RKO (cell line): ENCODE data around the gene EIF3I.

Experiments used
- DNase-seq: peaks from one replicate; pipeline ENCODE4 v3.0.0-alpha.2; 2016; ENCODE audit warnings: low spot score

EIF3I gene

DNA sequence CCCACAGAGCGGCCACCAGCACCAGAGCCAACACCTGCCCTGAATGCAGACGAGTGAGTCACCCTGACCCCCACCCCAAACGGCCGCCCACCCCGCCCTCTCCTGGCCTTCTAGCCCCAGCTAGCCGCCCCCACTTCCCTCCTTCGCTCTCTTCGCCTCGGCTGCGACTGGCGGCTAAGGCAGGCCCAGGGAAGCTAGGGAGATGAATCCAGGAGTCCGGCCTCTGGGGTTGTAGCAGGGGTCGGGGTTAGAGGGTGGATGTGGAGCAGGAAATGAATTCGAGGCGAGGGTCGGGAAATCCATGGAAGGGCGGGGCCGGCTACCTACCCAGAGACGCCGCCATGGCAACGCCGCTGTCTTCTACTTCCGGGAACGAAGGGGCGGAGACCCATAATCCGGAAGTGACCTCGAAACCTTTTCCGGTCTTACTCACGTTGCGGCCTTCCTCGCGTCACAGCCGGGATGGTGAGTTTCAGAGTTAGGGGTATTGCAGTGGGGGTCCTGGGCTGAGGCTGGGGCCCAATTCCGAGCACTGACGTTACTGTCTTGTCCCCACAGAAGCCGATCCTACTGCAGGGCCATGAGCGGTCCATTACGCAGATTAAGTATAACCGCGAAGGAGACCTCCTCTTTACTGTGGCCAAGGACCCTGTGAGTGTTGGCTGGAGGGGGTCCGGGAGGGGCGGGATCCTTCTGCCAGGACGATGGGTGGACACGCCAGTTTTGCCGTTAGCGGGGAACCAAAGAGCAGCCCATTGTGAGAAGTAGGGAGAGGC lies at the start of gene EIF3I, which contains the start of gene TMEM234:
EIF3I (plus strand) TSS at position 428 of the 776 bp plus-strand sequence; CDS start at position 463, 35 bp downstream.
TMEM234 (minus strand) TSS at position 374 of the 776 bp plus-strand sequence; CDS start at position 343, 31 bp downstream.
- peak; percentile 94 for DNase-seq

DNA sequence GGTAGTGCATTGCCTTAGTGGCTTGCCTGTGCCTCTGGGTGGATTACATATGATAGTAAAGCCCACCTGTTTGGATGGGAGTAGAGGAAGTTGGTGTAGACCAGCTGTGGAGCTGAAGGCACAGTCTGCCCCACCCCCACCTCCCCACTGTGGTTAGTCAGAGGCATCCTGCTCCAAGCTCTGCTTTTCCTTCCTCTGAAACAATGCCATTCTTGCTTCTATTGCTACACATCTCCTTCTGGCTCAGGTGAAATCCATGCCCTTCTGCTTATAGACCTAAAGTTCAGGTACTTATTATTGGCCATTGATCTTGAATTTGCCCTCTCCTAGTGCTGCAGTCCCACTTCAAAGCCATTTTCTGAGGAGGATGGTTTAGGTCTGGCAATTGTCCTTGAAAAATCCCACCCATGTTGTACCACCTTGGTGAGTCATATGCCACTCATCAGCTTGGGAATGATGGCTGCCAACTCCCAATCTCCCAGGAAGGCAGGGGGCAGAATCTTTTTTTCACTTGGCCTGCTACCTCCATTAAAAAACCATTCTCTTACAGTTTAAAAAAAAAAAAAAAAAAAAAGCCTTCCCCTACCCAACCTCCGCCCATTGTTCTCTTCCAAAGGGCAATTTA lies 49.5 kb upstream of the EIF3I start:
- no peak for DNase-seq

DNA sequence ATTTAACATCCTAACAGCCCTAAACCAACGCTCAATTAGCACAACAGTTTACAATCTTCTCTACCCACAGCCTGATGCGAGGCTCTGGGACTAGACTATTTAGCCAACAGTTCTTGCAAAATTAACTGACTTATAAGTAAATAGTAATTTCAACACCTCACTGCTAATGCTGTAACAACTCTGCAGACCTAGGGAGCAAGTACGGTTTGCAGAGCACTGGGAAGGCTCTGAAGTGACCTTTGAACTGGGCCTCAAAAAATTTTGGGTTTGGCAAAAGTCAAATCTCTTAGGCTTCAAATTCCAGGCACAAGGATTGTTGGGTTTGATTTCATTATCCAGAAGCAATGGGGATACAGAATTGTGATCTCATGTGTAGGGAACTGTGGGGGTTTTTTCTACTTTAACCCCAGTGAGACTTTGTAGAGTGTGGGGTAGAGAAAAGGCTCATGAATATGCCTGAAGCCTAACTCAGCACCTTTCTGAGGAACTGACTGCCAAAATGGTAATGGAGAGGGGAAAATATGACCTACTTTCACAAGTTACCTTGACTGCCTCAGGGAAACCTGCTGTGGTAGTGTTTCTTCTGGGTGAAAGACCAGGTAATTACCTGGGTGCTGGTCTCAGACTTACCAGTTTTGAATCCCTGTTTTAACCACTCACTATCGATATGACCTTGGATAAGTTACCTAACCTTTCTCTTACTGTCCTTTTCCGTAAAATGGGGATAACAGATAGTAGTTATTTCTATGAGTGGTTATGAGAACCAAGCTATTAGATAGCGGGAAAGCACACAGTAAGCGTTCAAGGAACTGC lies 43.6 kb upstream of the EIF3I start:
- DNase-seq = no peak

DNA sequence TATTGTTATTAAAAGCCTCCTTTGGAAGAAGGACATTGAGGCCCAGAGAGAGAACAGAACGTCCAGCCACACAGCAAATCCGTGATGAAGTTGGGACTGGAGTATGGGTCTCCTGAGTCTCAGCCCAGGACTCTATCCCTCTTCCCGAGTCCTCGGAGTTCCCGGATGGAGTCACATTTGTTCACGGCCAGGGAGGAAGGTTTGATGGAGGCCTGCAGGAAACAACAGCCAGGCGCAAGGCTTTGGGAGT lies 43.1 kb upstream of the EIF3I start:
- no peak for DNase-seq

DNA sequence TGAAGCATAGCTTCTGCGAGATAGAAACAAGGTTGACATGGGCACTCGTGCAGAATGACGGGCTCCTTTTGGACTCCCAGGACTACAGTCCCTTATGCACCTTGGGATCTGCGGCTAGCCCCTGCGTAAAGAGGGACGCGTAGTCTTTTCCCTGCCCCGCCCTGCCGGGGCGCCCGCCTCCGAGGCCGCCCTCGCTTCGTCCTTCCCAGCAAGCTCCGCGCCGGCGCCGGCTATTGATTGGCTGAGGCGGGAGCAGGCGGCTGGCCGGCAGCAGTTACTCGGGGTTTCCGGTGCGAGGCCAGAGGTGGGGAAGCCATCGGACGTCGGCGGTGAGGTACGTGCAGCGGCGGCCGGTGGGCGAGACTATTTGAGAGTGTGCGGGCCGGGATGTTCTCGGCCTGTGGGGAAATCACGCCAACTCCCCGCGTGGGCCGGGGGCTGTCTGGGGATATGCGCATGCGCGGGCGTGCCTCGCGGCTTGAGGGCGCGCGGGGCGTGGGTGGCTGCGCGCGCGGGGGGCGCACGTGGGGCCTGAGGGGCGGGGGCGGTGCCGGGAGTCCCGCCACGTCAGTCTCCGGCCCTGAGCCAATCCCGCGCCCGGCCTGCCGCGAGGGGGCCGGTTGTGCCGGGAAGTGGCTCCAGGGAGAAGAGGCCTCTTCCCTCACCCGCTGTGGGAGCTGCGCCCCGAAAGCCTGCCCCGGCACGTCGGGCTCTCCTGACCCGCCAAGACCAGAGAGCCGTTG lies 42.6 kb upstream of the EIF3I start, which contains the start of gene TXLNA:
TXLNA (plus strand) TSS at position 233 of the 743 bp plus-strand sequence. CDS start 671 bp downstream, outside the sequence.
- peak; percentile 93 for DNase-seq

DNA sequence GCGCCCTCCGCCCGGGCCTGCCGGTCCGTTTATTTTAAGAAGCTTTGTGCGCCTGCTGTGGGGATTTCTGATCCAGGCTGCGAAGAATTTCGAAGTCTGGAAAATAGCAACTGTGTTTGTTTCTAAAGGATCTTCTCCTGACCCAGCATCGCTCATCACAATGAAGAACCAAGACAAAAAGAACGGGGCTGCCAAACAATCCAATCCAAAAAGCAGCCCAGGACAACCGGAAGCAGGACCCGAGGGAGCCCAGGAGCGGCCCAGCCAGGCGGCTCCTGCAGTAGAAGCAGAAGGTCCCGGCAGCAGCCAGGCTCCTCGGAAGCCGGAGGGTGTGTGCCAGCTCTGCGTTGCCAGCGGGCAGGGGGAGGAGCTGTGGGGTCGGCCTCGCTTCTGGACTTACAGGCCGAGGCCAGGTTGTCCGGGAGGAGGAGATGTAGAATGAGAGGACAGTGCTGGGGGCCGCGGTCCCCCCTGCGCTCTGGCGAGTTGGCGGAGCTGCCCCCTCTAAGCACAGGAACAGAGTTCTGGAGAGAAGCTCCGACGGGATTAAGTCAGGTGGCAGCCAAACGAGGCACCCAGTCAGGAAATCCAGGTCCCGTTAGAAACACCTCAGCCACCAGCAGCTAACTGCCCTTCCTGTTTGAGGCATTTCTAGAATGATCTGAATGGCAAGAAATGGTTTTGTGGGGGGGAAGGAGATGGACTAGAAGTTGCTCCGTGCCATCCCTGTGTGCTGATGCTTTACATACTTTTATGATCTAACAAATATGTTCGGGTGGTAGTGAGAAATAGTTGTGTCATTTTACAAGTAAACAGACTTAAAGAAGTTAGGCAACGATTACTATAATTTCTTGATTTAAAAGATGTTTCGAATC lies 41.8 kb upstream of the EIF3I start:
- peak; percentile 64 for DNase-seq

DNA sequence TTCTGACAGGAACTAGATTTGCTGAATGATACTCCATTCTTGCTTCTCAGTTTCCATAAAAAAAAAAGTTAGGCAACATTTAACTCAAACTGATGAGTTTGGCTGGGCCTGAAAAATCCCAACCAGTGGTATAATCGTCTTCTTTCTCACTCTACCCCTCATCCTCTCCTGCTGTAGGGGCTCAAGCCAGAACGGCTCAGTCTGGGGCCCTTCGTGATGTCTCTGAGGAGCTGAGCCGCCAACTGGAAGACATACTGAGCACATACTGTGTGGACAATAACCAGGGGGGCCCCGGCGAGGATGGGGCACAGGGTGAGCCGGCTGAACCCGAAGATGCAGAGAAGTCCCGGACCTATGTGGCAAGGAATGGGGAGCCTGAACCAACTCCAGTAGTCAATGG lies 41.1 kb upstream of the EIF3I start:
- DNase-seq = no peak

DNA sequence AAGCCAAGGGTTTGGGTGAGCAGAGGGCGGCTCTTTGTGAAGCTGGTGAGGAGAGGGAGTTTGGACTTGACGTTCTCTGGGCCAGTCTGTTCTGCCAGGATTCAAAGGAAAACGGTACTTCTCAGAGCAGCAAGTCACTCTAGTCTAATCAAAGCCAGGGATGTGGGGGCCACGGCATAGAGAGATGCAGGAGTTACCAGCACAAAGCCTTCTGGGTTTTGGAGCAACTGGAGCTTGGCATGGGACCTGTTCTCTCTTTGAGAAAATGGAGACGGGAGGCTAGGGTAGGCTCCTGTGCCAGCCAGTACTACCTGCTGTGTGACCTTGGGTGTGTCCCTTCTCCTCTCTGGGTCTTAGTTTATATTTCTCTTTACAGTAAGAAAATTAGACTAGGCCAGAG lies 40.6 kb upstream of the EIF3I start:
- no peak for DNase-seq

DNA sequence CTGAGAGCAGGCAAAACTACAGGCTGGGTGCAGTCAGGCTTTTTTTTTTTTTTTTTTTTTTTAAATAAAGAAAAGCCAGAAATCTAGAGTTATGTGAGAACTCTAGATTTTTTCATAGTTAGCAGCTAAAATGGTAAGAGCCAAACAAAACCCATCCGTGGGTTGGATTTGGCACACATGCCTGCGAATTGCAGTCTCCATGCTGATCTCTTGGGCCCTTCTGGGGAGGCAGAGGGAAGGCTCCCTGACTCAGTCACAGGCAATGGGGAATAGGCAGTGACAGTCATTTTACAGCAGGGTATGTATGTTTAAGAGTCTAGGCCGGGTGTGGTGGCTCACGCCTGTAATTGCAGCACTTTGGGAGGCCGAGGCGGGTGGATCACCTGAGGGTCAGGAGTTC lies 40.1 kb upstream of the EIF3I start:
- peak; percentile 64 for DNase-seq

DNA sequence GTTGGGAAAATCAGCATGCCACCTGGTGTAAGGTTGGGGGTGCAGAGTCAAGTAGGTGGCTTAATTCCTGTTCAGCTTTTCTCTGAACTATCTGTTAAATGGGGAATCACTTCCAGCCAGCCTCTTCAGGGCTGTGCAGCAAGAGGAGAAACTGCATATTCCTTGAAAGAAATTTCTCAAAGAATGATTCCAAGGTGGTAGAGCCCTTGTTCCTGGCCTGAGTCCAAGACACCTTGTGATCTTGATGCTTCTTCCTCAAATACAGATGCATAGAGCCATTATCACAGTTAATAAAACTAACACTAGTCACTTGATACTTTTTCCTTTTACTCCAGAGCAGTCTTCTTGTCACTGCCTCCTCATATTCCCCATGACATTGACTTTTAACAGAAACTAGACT lies 37.6 kb upstream of the EIF3I start:
- DNase-seq = no peak

DNA sequence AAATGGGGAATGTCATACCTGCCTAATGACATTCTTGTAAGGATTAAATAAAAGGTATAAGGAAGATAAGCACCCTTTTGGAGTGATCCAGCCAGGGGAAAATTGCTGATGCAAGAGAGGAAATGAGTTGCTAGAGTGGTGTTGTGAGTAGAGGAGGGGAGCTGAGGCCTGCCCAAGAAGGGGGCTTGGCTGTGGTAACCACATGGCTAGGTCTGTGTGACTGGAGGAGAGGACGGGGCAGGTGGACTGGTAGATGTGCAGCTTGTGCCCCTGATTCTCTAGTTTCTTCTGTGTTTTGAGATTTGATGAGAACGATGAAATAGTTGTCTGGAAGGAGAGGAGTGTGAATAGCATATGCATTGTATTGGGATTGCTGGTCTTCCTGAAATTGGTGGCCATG lies 36.1 kb upstream of the EIF3I start:
- no peak for DNase-seq

DNA sequence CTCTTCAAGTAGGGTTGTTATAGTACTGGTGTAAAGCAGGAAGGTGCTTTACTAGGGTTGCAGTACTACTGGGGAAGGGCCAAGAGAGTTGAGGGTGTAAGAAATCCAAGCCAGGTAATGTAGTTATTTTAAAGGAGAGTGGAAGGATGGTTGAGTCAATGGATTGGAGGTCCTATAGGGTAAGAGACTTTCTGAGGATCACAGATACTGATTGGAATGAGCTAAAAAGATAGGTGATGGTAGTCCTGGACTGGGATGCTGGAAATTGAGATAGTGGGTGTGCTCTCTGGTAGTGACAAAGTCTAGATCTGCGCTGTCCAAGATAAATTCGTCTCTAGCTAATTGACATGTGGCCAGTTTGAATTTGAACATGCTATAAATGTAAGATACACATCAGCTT lies 35.7 kb upstream of the EIF3I start:
- no peak for DNase-seq

DNA sequence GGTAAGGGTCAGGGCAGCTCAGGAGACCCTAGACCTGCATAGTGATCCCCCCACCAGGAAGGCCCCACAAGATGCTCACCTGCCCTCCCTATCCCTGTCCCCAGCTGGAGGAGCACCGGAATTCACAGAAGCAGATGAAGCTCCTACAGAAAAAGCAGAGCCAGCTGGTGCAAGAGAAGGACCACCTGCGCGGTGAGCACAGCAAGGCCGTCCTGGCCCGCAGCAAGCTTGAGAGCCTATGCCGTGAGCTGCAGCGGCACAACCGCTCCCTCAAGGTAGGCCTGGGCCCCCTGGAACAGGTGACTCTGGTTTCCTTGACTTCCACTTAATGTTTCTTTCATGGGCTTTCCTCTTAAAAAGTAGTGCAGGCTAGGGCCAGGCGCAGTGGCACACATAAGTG lies 34.4 kb upstream of the EIF3I start:
- no peak for DNase-seq

DNA sequence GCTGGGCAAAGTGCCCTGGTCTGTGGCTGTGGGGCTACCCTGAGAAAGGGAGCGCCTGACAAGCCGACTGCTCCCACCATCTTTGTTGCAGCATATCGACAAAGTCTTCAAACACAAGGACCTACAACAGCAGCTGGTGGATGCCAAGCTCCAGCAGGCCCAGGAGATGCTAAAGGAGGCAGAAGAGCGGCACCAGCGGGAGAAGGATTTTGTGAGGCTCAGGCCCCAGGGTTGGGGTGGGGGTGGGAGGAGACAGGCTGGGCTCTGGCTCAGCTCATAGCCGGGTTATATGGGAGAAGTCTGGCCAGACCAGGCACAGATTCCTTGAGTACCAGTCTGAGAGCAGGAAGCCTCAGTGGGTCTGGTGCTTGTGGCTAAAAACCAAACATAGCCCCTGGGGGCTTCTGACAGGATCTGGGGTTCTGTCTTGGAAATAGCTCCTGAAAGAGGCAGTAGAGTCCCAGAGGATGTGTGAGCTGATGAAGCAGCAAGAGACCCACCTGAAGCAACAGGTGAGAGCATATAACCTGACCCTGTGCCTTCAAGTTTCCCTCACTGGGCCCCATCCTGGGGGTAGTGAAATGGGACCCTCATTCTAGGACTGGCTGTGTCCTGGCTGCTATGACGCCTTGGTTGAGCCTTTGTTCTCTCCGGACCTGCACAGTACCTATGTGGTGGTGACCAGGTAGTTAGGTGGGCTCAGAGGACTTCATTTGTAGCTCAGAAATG lies 29.8 kb upstream of the EIF3I start:
- DNase-seq = no peak

DNA sequence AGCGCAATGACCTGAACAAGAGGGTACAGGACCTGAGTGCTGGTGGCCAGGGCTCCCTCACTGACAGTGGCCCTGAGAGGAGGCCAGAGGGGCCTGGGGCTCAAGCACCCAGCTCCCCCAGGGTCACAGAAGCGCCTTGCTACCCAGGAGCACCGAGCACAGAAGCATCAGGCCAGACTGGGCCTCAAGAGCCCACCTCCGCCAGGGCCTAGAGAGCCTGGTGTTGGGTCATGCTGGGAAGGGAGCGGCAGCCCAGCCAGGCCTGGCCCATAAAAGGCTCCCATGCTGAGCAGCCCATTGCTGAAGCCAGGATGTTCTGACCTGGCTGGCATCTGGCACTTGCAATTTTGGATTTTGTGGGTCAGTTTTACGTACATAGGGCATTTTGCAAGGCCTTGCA lies 27.2 kb upstream of the EIF3I start:
- no peak for DNase-seq

DNA sequence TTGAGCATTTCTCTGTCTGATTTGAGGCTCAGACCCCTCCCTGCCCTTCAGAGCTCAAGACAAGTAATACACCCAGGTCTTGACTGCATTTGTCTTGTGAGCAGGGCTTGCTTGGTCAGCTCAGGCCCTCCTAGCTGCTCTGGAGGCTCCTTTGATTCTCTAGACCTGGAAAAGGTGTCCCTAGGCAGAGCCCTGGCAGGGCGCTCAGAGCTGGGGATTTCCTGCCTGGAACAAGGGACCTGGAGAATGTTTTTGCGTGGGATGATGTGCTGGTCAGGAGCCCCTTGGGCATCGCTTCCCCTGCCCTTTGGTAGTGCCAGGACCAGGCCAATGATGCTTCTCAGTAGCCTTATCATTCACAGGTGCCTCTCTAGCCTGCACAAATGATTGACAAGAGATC lies 26.7 kb upstream of the EIF3I start:
- no peak for DNase-seq

DNA sequence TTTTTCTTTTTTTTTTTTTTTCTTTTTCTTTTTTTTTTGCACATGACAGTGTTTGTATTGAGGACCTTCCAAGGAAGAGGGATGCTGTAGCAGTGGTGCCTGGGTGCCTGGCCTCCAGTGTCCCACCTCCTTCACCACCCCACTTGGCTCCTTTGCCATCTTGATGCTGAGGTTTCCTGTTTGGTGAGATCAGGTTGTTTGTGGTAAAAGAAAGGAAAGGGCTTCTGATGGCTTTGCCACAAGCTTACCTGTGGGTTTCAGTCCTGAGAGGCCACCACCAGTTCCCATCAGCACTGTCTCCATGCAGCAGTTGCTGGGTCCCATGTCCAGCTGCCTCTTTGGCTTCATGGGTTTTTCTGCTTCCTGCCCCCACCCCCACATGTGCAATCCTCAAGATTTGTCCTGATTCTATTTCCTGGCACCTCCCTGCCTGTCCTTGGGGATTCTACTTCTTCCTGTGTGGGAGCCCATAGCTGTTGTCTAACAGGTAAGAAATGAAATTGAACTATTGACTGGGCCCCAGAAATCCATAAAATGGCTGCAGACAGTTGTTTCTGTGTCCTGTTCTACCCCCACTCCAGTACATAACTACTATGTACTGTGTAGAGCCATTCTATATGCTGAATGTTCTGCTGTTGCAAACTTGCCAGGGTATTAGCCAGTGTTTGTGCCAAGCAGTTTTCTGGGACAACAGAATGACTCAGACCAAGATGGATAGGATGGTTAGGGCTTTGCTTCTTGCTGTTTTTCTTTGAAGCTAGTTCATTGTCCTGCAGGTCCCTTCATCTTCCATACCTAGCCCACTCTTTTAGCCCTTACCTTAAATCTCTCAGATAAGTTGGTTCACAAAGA lies 26.0 kb upstream of the EIF3I start:
- DNase-seq = no peak

DNA sequence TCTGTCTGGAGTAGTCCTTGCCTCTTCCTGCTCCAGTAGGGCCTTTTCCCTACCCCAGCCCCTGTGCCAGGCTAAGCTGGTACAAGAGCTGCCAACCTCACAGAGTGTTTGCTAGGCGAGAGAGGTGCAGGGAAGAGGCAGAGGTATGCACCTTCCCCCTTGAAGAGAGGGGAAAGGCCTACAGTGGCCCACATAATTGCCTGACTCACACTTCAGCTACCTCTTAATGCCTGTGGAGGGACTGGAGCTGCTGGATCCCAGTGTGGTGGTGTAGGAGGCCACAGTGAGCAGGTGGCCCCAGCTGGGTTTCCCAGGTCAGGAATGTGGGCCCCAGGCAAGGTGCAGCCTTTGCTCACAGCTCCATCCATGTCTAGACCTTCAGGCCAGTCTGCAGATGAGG lies 25.1 kb upstream of the EIF3I start:
- DNase-seq = no peak

DNA sequence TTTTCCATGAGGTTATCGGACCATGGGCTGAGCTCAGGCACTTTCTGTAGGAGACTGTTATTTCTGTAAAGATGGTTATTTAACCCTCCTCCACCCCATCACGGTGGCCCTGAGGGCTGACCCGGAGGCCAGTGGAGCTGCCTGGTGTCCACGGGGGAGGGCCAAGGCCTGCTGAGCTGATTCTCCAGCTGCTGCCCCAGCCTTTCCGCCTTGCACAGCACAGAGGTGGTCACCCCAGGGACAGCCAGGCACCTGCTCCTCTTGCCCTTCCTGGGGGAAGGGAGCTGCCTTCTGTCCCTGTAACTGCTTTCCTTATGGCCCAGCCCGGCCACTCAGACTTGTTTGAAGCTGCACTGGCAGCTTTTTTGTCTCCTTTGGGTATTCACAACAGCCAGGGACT lies 24.4 kb upstream of the EIF3I start:
- no peak for DNase-seq
